HCT116 (cell line): ENCODE results near the gene RHEX. TPM values are rescaled to one million over a fixed set of nuclear protein-coding genes. Genes with fewer than 3 reads are reported as not detected.

ENCODE experiments used
- ATAC-seq: fragments of 200-7000 bp; cut with Tn5 transposase; 2 replicates; pipeline ENCODE4 v1.9.1; 2020; ENCODE audit warnings: mild to moderate bottlenecking, moderate library complexity
- BruUV-seq: library from RNA; stranded (reverse); fragments of 400-500 nt; replicated peaks from 2 replicates; lab custom pipeline; 2021; lab: Mats Ljungman, UMichigan
- CTCF ChIA-PET: fragments of 300-600 bp; sonication (Branson Sonifier 250); formaldehyde crosslinking; loops from one replicate; lab custom pipeline; 2021; ENCODE audit warnings: antibody characterized with exemption; lab: Charles Lee
- POLR2A ChIA-PET: fragments of 300-600, 350-600 bp; sonication (Branson Sonifier 250); formaldehyde crosslinking; loops from one replicate; lab custom pipeline; 2021; ENCODE audit warnings: antibody characterized with exemption; lab: Charles Lee
- RAD21 ChIA-PET, 2 experiments: fragments of 300-600 bp; sonication (Branson Sonifier 250); formaldehyde crosslinking; loops; one replicate each; lab custom pipeline; 2023; ENCODE audit warnings: low total read pairs in 2 of 2; ENCODE audit not compliant: uncharacterized antibody in 2 of 2, unreplicated experiment in 2 of 2, low non-redundant PET in 1 of 2; lab: Charles Lee
- DNase-seq: peaks from one replicate; pipeline ENCODE4 v3.0.0-alpha.2; 2010; ENCODE audit warnings: low read depth, low spot score
- H2AFZ ChIP-seq: fragments of 200-600 bp; shearing (Covaris generic), sonication (generic); 2 replicates; pipeline ENCODE4 v1.6.1; 2017; ENCODE audit warnings: low read depth, mixed run types, mixed read lengths, antibody characterized with exemption, low read length; ENCODE audit not compliant: poor library complexity, severe bottlenecking
- H3K27ac ChIP-seq: 2 replicates; pipeline ENCODE4 v1.5.1; 2012; ENCODE audit warnings: low read depth, low read length
- H3K27me3 ChIP-seq: fragments of 200-600 bp; sonication (generic); 2 replicates; pipeline ENCODE4 v1.6.1; 2016; ENCODE audit warnings: mixed run types, low read length, mixed read lengths; ENCODE audit not compliant: insufficient read depth
- H3K36me3 ChIP-seq, 2 experiments: fragments of 200-500 bp in 1 of 2; fragments of 200-600 bp in 1 of 2; sonication (Bioruptor generic) in 1 of 2; sonication (generic) in 1 of 2; 2 replicates each; pipeline versions ENCODE4 v1.5.1 to v1.6.1; 2014 to 2016; ENCODE audit warnings: low read length in 2 of 2, inconsistent platforms in 1 of 2, mixed read lengths in 1 of 2, mixed run types in 1 of 2; ENCODE audit not compliant: insufficient read depth in 2 of 2, control insufficient read depth in 1 of 2
- H3K4me1 ChIP-seq, 2 experiments: fragments of 200-600 bp in 1 of 2; sonication (generic) in 1 of 2; 2 replicates each; pipeline versions ENCODE4 v1.5.1 to v1.6.1; 2012 to 2017; ENCODE audit warnings: low read length in 2 of 2, inconsistent platforms in 1 of 2, mild to moderate bottlenecking in 1 of 2, mixed read lengths in 1 of 2, mixed run types in 1 of 2, moderate library complexity in 1 of 2; ENCODE audit not compliant: insufficient read depth in 2 of 2, control insufficient read depth in 1 of 2
- H3K4me2 ChIP-seq: fragments of 200-600 bp; sonication (generic); 2 replicates; pipeline ENCODE4 v1.6.1; 2017; ENCODE audit warnings: mixed run types, low read length, mixed read lengths
- H3K4me3 ChIP-seq, 2 experiments: fragments of 200-600 bp in 1 of 2; sonication (generic) in 1 of 2; replicated peaks in 1 of 2; 2 replicates each; pipeline ENCODE4 v1.5.1; 2011 to 2016; ENCODE audit warnings: low read length in 2 of 2, control low read depth in 1 of 2, low read depth in 1 of 2, mild to moderate bottlenecking in 1 of 2, mixed read lengths in 1 of 2, mixed run types in 1 of 2
- H3K79me2 ChIP-seq: fragments of 200-600 bp; sonication (generic); 2 replicates; pipeline ENCODE4 v1.6.1; 2017; ENCODE audit warnings: mild to moderate bottlenecking, mixed run types, low read length, moderate library complexity, mixed read lengths; ENCODE audit not compliant: insufficient read depth
- H3K9ac ChIP-seq: fragments of 200-600 bp; sonication (generic); 2 replicates; pipeline ENCODE4 v1.6.1; 2016; ENCODE audit warnings: low read length, mixed read lengths
- H3K9me2 ChIP-seq: fragments of 200-600 bp; sonication (generic), shearing (Covaris generic); 2 replicates; pipeline ENCODE4 v1.6.1; 2017; ENCODE audit warnings: mixed run types, mild to moderate bottlenecking, moderate library complexity; ENCODE audit not compliant: insufficient read depth
- H3K9me3 ChIP-seq, 2 experiments: fragments of 200-500 bp in 1 of 2; fragments of 200-600 bp in 1 of 2; sonication (Bioruptor generic) in 1 of 2; sonication (generic) in 1 of 2; 2 replicates each; pipeline ENCODE4 v1.6.1; 2014 to 2017; ENCODE audit warnings: low read length in 2 of 2, mixed read lengths in 2 of 2, inconsistent platforms in 1 of 2, low read depth in 1 of 2, mild to moderate bottlenecking in 1 of 2, mixed run types in 1 of 2, moderate library complexity in 1 of 2; ENCODE audit not compliant: control insufficient read depth in 1 of 2, insufficient read depth in 1 of 2
- H4K20me1 ChIP-seq: fragments of 200-600 bp; sonication (generic), shearing (Covaris generic); 2 replicates; pipeline ENCODE4 v1.6.1; 2017; ENCODE audit warnings: mixed run types, mild to moderate bottlenecking, moderate library complexity; ENCODE audit not compliant: insufficient read depth
- EZH2phosphoT487 ChIP-seq: fragments of 200-600 bp; IDR thresholded peaks from 2 replicates; pipeline ENCODE4 v1.6.1; 2018; ENCODE audit warnings: antibody characterized with exemption, borderline replicate concordance
- FOSL1 ChIP-seq: IDR thresholded peaks from 2 replicates; pipeline ENCODE4 v1.6.1; 2012; ENCODE audit warnings: low read depth
- RAD21 ChIP-seq: IDR thresholded peaks from 2 replicates; pipeline ENCODE4 v1.6.1; 2012; ENCODE audit warnings: low read depth, mild to moderate bottlenecking
- TCF7L2 ChIP-seq: IDR thresholded peaks from 2 replicates; pipeline ENCODE4 v1.7.0; 2011; ENCODE audit warnings: borderline replicate concordance, inconsistent platforms; ENCODE audit not compliant: insufficient read depth, insufficient read length; ENCODE audit errors: extremely low read depth
- YY1 ChIP-seq: IDR thresholded peaks from 2 replicates; pipeline ENCODE4 v1.6.1; 2011; ENCODE audit warnings: low read length, low read depth, moderate library complexity, mild to moderate bottlenecking; ENCODE audit not compliant: insufficient replicate concordance; ENCODE audit errors: extremely low read depth
- ZNF274 ChIP-seq: fragments of 200-500 bp; sonication (Bioruptor generic); IDR thresholded peaks from 2 replicates; pipeline ENCODE4 v1.6.1; 2014; ENCODE audit warnings: mild to moderate bottlenecking, low read depth, low read length, inconsistent platforms
- intact Hi-C: fragments of 100-400 bp; cut with micrococcal nuclease; formaldehyde crosslinking; loops from 2 replicates; pipeline ENCODE4 v1.10.0; 2022
- total RNA-seq: library from RNA; stranded (reverse); gene quantifications from one replicate; pipeline ENCODE4 v1.2.1, GENCODE V29; 2021; ENCODE audit not compliant: unreplicated experiment
- TF ChIP-seq, protein P1 (sequence below), 3 experiments: fragments of 200-600 bp in 1 of 3; sonication (generic) in 1 of 3; IDR thresholded peaks in 2 of 3; conservative IDR thresholded peaks in 1 of 3; 2 replicates each; pipeline ENCODE4 v1.5.1; 2012 to 2017; ENCODE audit warnings: low read depth in 2 of 3, low read length in 2 of 3, antibody characterized with exemption in 1 of 3, borderline replicate concordance in 1 of 3, control low read depth in 1 of 3, mild to moderate bottlenecking in 1 of 3, mixed read lengths in 1 of 3, mixed run types in 1 of 3, moderate library complexity in 1 of 3; ENCODE audit not compliant: insufficient read depth in 1 of 3
- TF ChIP-seq, protein P2 (sequence below): IDR thresholded peaks from 2 replicates; pipeline ENCODE4 v1.6.1; 2012

Gene RHEX
- total RNA-seq, 1 experiment from 2014 or later: not detected

DNA sequence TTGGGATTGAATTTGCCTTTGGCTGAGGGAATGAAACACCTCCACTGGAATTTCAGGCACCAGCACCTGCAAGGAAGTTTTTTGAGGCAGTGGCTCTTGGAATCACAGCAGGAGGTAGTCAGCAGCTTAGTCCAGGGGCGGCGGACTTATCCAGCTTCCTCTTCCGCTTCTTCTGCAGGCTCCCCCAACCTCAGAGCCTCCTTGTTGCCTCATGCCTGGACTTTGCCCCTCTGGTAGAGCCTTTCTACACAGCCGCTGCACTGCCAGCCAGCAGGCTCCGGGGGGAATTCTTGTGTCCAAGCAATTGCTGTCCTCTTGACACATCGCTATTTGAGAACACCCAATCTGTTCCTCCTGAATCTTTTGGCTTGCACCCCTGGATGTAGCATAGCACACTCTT, 4.4 kb upstream of the RHEX start:
- H4K20me1 ChIP-seq: no peaks in the 10 kb centered on the region
- CTCF ChIA-PET: no interaction called here
- no peak overlapping the region for H2AFZ ChIP-seq
- intact Hi-C loops: no loop called here
- H3K79me2 ChIP-seq: no peaks in the 10 kb centered on the region
- POLR2A ChIA-PET: interaction anchor here (1.5 kb wide), 1 partner anchor 12 kb away, joined by 4 read pairs; no protein-coding TSS in a partner anchor
- no peak overlapping the region for H3K27ac ChIP-seq
- no peak overlapping the region for H3K4me2 ChIP-seq
- H3K9ac ChIP-seq: no peak overlapping the region
- no peaks in the 10 kb centered on the region for H3K36me3 ChIP-seq
- H3K27me3 ChIP-seq: no peaks in the 10 kb centered on the region
- no peaks in the 10 kb centered on the region for H3K9me2 ChIP-seq
- H3K4me3 ChIP-seq: no peak overlapping the region
- BruUV-seq: no TSS peak
- DNase-seq (no peak), ATAC-seq (no peak)
- H3K9me3 ChIP-seq: no peaks in the 10 kb centered on the region
- H3K4me1 ChIP-seq: no peaks in the 10 kb centered on the region
- RAD21 ChIA-PET: no interaction called here
- no peak for TF ChIP-seq ZNF274
- no peak for TF ChIP-seq RAD21
- TF ChIP-seq FOSL1: no peak
- TF ChIP-seq YY1: no peak
- TF ChIP-seq, protein P1, sequence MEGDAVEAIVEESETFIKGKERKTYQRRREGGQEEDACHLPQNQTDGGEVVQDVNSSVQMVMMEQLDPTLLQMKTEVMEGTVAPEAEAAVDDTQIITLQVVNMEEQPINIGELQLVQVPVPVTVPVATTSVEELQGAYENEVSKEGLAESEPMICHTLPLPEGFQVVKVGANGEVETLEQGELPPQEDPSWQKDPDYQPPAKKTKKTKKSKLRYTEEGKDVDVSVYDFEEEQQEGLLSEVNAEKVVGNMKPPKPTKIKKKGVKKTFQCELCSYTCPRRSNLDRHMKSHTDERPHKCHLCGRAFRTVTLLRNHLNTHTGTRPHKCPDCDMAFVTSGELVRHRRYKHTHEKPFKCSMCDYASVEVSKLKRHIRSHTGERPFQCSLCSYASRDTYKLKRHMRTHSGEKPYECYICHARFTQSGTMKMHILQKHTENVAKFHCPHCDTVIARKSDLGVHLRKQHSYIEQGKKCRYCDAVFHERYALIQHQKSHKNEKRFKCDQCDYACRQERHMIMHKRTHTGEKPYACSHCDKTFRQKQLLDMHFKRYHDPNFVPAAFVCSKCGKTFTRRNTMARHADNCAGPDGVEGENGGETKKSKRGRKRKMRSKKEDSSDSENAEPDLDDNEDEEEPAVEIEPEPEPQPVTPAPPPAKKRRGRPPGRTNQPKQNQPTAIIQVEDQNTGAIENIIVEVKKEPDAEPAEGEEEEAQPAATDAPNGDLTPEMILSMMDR (IDR thresholded peaks at IDR 0.05 in 2 of 3, conservative IDR thresholded peaks at IDR 0.05 in 1 of 3; ENCODE audit: borderline replicate concordance in 1 of 3, insufficient read depth in 1 of 3, low read depth in 2 of 3, low read length in 2 of 3): no peak
- no peak for TF ChIP-seq EZH2phosphoT487
- TF ChIP-seq, protein P2, sequence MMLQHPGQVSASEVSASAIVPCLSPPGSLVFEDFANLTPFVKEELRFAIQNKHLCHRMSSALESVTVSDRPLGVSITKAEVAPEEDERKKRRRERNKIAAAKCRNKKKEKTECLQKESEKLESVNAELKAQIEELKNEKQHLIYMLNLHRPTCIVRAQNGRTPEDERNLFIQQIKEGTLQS: no peak
- TF ChIP-seq TCF7L2: no peak
